HG02884 (cell line): ENCODE data around the gene BTK.

Source experiments
- ATAC-seq: cut with Tn5 transposase; IDR thresholded peaks from one replicate; pipeline ENCODE4 v1.9.1; 2021; ENCODE audit warnings: mild to moderate bottlenecking, moderate library complexity; ENCODE audit not compliant: unreplicated experiment

Gene BTK

GRCh38 chrX:101394372-101394771 lies 8.4 kb upstream of the BTK start:
- no peak for ATAC-seq

- no peak for ATAC-seq
Measured at GRCh38 chrX:101393530-101394305, 7.7 kb upstream of the BTK start.

GRCh38 chrX:101391831-101392230 lies 5.8 kb upstream of the BTK start:
- ATAC-seq, result no peak

GRCh38 chrX:101390664-101391525 lies 4.9 kb upstream of the BTK start, which contains the start of gene RPL36A:
Gene RPL36A, plus strand, starts transcription at chrX:101391011. Its CDS starts 33 bp downstream, at chrX:101391044.
- ATAC-seq, result peak; percentile 79

GRCh38 chrX:101388604-101389003 lies 2.6 kb upstream of the BTK start:
- no peak for ATAC-seq

GRCh38 chrX:101386542-101386885 lies 523 bp upstream of the BTK start:
- no peak for ATAC-seq

- no peak for ATAC-seq
Measured at GRCh38 chrX:101385026-101385684, 836 bp downstream of the BTK start.

GRCh38 chrX:101383679-101384205 lies 2.2 kb downstream of the BTK start:
- peak; percentile 63 for ATAC-seq

- ATAC-seq, result peak; percentile 50
Measured at GRCh38 chrX:101377547-101377946, 8.4 kb downstream of the BTK start.

- ATAC-seq, result peak; percentile 75
Measured at GRCh38 chrX:101370888-101371504, 15.0 kb downstream of the BTK start.

- no peak for ATAC-seq
Measured at GRCh38 chrX:101369687-101370086, 16.3 kb downstream of the BTK start.

GRCh38 chrX:101368800-101369199 lies 17.2 kb downstream of the BTK start:
- ATAC-seq, result no peak

GRCh38 chrX:101365301-101365795 lies 20.6 kb downstream of the BTK start:
- ATAC-seq, result no peak

GRCh38 chrX:101362757-101363156 lies 23.2 kb downstream of the BTK start:
- no peak for ATAC-seq

GRCh38 chrX:101362116-101362515 lies 23.9 kb downstream of the BTK start:
- ATAC-seq, result no peak

- no peak for ATAC-seq
Measured at GRCh38 chrX:101360390-101360789, 25.6 kb downstream of the BTK start.

GRCh38 chrX:101359966-101360365 lies 26.0 kb downstream of the BTK start:
- ATAC-seq, result no peak

- no peak for ATAC-seq
Measured at GRCh38 chrX:101357166-101357795, 28.7 kb downstream of the BTK start.

- ATAC-seq, result no peak
Measured at GRCh38 chrX:101349193-101349562, 36.8 kb downstream of the BTK start.
